Measurements from ENCODE around the gene KCNMA1.

The KCNMA1 gene

DNA sequence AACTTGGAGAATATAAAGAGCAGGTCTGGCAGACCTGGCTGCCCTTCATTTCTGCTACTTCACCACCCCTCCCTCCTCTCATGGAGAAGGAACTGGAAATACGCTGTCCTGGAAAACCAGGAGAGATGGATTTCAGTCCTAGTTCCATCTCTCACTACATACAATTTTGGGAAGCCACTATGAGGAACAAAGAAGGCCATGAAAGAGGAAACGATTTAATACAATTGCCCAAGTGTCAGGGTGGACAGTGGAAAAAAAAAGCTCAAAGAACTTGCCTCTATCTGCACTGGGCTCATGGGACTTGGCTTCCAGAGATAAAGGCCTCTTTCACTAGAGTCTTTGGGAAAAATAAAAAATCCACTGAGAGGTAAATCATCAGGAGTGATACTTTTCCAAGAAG, 561.7 kb downstream of the KCNMA1 start:
- no peak overlapping the region for H3K27ac ChIP-seq
- TF ChIP-seq ZFX (IDR thresholded peaks at IDR 0.05; ENCODE audit: borderline replicate concordance): no peak
- TF ChIP-seq, protein P1, sequence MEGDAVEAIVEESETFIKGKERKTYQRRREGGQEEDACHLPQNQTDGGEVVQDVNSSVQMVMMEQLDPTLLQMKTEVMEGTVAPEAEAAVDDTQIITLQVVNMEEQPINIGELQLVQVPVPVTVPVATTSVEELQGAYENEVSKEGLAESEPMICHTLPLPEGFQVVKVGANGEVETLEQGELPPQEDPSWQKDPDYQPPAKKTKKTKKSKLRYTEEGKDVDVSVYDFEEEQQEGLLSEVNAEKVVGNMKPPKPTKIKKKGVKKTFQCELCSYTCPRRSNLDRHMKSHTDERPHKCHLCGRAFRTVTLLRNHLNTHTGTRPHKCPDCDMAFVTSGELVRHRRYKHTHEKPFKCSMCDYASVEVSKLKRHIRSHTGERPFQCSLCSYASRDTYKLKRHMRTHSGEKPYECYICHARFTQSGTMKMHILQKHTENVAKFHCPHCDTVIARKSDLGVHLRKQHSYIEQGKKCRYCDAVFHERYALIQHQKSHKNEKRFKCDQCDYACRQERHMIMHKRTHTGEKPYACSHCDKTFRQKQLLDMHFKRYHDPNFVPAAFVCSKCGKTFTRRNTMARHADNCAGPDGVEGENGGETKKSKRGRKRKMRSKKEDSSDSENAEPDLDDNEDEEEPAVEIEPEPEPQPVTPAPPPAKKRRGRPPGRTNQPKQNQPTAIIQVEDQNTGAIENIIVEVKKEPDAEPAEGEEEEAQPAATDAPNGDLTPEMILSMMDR (IDR thresholded peaks at IDR 0.05): no peak

DNA sequence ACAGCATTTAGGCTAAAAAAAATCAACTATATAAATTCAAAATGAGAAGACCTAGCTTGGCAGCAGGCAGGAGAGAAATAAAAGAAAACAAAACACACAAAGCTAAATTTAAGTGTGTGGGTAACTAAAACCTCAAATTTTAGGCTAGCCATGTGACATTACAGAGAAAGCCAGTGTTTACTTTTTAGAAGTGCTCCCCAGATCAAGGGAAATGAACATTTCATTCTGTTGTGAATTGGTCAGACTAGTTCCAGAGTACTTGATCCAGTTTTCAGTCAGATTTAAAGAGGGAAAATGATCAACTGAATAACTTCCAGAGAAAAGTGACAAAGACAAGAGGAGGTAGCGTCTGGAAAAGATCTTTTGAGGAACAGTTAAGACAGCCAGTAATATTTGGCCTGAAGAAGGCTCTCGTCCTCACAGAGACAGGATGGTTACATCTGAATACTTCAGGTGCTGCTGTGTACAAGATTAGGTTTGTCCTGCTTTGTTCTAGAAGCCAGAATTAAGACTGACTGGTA, 563.4 kb downstream of the KCNMA1 start:
- no peak overlapping the region for H3K27ac ChIP-seq
- TF ChIP-seq, protein P1 (IDR thresholded peaks at IDR 0.05): no peak
- no peak for TF ChIP-seq ZFX (IDR thresholded peaks at IDR 0.05; ENCODE audit: borderline replicate concordance)

DNA sequence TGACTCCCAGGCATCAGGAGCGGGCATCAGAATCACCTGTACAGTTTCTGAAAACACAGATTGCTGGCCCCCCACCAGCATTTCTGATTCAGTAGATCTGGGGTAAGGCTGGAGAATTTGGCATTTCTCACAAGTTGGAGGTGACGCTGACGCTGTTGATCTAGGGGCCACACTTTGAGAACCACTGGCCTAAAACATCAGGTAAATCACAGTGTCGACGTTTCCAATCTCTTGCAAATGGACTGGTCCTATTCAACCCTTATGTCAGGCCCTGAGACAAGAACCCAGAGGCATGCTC, 564.0 kb downstream of the KCNMA1 start:
- TF ChIP-seq, protein P1 (IDR thresholded peaks at IDR 0.05): no peak
- no peak for TF ChIP-seq ZFX (IDR thresholded peaks at IDR 0.05; ENCODE audit: borderline replicate concordance)
- no peak overlapping the region for H3K27ac ChIP-seq

DNA sequence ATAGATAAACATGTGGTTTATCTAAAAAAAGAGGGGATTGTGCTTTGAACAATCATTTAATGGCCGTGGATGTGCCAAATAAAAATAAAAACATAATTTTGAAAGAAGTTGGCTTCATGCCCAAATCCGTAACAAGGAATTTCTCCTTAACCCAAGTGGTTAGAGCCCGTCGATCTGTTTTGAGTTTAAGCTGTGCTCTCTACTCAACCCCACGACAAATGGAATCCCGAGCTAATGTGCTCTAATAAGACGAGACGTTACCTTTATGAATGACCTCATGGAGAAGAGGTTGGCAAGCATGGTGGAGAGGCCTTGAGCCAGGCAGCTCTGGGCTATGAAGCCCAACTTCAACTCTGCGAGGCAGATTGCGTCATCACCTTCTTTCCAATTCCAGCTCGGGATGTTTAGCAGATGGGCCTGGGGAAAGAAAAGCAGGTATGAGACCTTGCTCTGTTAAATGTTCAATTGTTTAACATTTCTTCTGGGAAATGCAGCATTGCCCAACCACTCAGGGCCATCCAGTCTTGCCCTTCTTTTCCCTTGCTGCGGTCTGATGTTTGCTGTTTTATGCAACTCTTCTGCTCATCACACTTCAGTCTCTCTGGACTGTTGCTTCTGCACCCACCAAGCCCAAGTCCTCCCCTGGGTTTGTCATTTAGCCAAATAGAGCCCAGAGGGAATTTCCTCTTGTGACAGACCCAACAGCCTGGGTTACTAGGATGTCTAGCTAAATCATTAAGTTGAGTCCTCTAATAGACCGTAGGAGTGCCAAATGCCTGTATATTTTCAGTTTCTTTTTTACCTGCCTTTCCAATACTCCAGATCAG, 564.6 kb downstream of the KCNMA1 start:
- H3K27ac ChIP-seq: no peak overlapping the region

DNA sequence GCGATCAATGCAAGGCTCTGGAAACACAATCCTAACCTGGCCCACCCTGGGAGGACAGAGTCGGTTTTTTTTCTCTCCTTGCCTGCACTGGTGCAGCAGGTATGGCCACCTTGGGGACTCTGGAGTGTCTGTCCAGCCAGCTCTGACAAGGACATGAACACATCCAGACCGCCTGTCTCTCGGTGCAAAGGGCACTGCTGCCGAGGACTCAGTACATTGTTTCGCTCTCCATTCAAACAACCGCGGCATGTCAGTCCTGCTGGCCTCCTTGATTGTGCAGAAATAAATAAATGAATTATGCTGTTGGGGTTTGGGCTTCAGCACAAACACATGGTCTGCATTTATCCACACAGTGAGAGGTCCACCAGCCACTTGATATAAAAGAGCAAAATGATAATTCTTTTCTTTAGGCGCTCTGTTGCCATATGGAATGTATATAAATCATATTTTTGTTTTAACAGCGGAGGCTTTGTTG, 565.2 kb downstream of the KCNMA1 start:
- TF ChIP-seq ZFX (IDR thresholded peaks at IDR 0.05; ENCODE audit: borderline replicate concordance): no peak
- H3K27ac ChIP-seq: no peak overlapping the region

More for the DNA sequence above, 564.6 kb downstream of the KCNMA1 start:
- TF ChIP-seq ZFX (IDR thresholded peaks at IDR 0.05; ENCODE audit: borderline replicate concordance): no peak
- TF ChIP-seq, protein P1 (IDR thresholded peaks at IDR 0.05): no peak

DNA sequence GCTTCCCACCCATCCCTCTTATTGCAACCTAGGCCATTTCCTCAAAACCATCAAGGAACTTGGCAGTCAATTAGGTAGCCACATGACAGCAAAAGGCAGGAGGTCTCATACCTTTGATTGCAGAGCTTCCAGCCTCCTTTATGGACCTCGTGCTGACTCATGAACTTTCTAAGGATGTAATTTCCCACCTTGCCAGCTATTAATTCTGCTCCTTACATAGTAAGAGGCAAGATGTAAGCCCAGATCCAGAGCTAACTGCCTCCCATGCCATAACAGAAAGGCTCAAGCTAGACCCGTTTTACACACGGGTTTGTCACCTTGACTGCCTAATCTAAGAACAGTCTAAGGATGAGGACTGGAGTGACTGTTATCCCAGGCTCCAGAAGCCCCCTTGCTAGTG, 565.7 kb downstream of the KCNMA1 start:
- H3K27ac ChIP-seq: no peak overlapping the region
- TF ChIP-seq, protein P1 (IDR thresholded peaks at IDR 0.05): no peak
- no peak for TF ChIP-seq ZFX (IDR thresholded peaks at IDR 0.05; ENCODE audit: borderline replicate concordance)

DNA sequence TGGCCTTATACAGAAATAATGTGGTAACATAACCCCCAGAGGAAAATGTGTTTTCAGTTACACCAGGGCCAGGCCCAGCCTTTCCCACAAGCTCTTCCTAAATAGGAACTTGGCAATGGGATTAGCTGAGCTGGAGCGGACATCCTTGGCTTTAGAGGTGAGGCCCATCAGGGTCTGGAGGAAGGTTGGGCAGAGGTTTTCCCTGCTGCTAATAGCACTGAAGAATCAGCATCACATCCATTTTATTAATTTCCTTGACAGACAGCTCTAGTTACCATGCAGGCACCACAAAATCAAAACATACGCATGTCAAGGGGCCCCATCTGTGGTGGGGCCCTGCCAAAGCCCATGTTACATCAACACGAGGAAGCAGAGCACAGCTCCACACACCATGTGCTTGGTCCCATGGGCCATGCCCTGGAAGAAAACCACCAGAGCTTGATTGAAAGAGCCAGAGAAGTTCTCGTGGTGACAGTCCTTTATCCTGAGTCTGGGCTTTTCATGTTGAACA, 566.6 kb downstream of the KCNMA1 start:
- TF ChIP-seq, protein P1 (IDR thresholded peaks at IDR 0.05): no peak
- no peak for TF ChIP-seq ZFX (IDR thresholded peaks at IDR 0.05; ENCODE audit: borderline replicate concordance)
- no peak overlapping the region for H3K27ac ChIP-seq

Measured in 22Rv1 (cell line).